Cardiac fibroblast (primary cell): ENCODE results near the gene CHMP1A.

Experiments used
- DNase-seq, 2 donors: peaks; one replicate each; pipeline versions ENCODE4 v3.0.0 to v3.0.0-alpha.2; 2010; ENCODE audit warnings: low read depth in 2 of 2
- H3K4me3 ChIP-seq, 2 donors: replicated peaks in 1 of 2; 1 replicate in 1 of 2; 2 replicates in 1 of 2; pipeline ENCODE4 v1.5.1; 2011; ENCODE audit warnings: low read depth in 2 of 2, low read length in 2 of 2, mild to moderate bottlenecking in 2 of 2, moderate library complexity in 1 of 2
- CTCF ChIP-seq: IDR thresholded peaks from one replicate; pipeline ENCODE4 v1.5.1; 2011; ENCODE audit warnings: low read depth, mild to moderate bottlenecking, low read length, inconsistent platforms

Gene CHMP1A

DNA sequence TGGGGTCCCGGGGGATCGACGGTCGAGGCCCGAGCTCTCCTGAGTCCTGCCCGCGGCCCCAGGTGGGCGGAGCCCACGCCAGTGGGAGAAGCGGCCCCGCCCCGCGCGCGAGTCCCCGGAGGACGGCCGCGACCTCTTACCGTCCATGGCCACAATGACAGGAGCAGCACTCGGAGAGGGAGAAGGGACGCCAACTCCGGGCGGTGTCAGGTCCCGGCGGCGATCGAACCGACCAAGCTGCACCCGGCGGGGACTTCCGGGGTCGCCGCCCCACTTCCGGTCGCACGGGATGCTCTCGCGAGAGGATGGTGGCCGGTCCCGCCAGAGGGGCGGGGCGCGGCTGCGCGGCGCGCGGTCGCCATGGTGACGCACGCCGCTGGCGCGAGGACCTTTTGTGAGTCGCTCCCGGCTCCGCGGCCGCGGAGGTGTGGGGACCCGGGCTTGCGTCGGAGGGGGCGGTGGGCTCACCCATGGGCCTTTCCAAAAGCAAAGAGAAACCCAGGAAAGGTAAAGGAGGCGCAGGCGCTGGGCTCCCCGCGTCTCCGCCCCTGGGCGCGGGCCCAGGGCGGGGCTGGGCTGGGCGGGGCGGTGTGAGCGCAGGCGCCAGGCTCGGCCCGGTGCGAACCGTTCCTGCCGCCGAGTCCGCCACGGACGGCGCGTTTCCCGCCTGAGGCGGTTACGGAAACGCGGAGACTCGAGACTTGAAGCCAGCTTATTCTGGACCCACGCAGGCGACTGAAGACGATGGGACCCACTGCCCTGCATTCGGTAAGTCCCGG is at the start of gene CHMP1A, which contains the start of gene SPATA33:
Gene CHMP1A (minus strand): TSS at position 267 of the 779 bp plus-strand sequence. CDS start 120 bp downstream, at position 147.
Gene SPATA33 (plus strand): TSS at position 395 of the 779 bp plus-strand sequence. CDS start 76 bp downstream, at position 471.
- H3K4me3 ChIP-seq, result peak within 1 kb of the TSS; percentile 97 to 99
- DNase-seq, result peak; percentile 86 to 89
- TF ChIP-seq CTCF, result no peak

DNA sequence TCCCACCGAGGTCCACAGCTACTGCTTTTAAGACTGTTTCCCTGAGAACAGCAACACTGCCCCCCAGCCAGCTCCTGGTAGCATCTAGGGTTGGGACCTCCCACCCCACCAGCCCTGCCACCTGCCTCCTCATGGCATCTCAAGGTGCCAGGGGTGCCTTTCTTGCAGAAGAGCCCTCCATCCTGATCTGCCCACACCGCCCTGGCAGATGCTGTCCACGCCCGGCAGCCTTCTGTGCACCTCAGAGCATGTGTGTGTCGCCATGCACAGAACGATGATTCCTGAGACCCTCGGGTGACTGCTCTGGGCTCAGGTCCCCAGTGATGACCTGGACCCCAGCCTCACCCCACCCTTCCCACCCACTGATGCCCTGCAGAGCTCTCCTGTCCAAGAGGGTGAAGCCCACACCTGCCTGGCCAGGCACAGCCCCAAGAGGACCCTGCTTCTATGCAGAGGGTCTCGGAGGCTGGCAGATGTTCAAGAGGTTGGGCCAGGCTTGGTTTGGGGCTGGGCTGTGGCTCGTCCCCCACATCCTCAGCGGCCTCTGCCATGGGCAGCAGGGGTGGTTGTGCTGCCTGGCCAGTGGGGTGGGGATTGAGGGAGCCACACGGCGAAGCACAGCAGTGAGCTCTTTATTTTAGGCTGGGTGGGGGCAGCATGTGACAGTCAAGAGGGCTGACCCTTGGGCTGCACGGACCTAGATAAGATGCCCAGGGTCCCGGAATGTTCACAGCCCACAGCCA is 49.2 kb upstream of the CHMP1A start:
- no peak for TF ChIP-seq CTCF
- no peak overlapping the region for H3K4me3 ChIP-seq
- DNase-seq, result no peak

DNA sequence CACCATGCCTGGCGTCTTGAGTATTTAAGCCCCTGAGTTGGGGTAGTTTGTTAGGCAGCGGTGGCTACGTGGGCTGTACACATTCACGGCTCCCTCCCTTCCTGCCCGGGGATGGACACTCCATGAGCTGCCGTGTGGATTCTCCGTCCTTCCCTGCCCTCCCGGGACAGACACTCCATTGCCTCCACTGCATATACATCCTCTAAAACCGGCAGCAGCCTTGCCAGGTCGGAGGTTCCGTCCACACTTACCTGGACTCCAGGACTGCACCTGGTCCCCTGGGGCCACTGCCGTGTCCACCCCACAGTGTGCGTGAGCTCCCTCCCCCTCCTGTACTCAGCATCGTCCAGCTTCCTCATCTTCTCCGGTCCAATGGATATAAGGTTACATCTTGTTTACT is 47.5 kb upstream of the CHMP1A start:
- TF ChIP-seq CTCF, result no peak
- no peak overlapping the region for H3K4me3 ChIP-seq
- no peak for DNase-seq

GRCh38 chr16:89704281-89704680 is 46.8 kb upstream of the CHMP1A start:
- TF ChIP-seq CTCF, result no peak
- DNase-seq, result no peak
- H3K4me3 ChIP-seq, result no peak overlapping the region

- TF ChIP-seq CTCF, result peak; percentile 10
- peak within 1 kb of the TSS; percentile 82 to 87 for H3K4me3 ChIP-seq
- peak; percentile 69 to 86 for DNase-seq
These were observed 44.2 kb upstream of the CHMP1A start, which contains the start of gene SPATA2L for GRCh38 chr16:89701425-89702406. Gene SPATA2L (minus strand): TSS chr16:89701705. CDS start chr16:89701232, 473 bp downstream.
